Left lung (tissue), 10 donors: Measurements from ENCODE around the gene ATP7B. TPM values are rescaled to one million over a fixed set of nuclear protein-coding genes. Genes with fewer than 3 reads are reported as not detected.

ENCODE experiments used
- ATAC-seq: fragments of 200-7000 bp; cut with Tn5 transposase; one replicate; pipeline ENCODE4 v1.9.1; 2020; ENCODE audit warnings: moderate library complexity
- DNase-seq, 4 donors: peaks; one replicate each; pipeline ENCODE4 v3.0.0-alpha.2; 2013 to 2020
- H3K27ac ChIP-seq, 2 donors: fragments of 200-600 bp; sonication (generic) in 1 of 2; one replicate each; pipeline versions ENCODE4 v1.5.0 to v1.8.0; 2020 to 2021
- H3K27me3 ChIP-seq, 2 donors: fragments of 200-600 bp; sonication (generic) in 1 of 2; one replicate each; pipeline versions ENCODE4 v1.5.0 to v1.8.0; 2020 to 2021
- H3K36me3 ChIP-seq, 2 donors: fragments of 200-600 bp; sonication (generic) in 1 of 2; one replicate each; pipeline versions ENCODE4 v1.5.0 to v1.8.0; 2020 to 2021
- H3K4me1 ChIP-seq, 2 donors: fragments of 200-600 bp; one replicate each; pipeline ENCODE4 v1.8.0; 2021
- H3K4me3 ChIP-seq, 2 donors: fragments of 200-600 bp; sonication (generic) in 1 of 2; one replicate each; pipeline versions ENCODE4 v1.5.0 to v1.8.0; 2020 to 2021; ENCODE audit warnings: mild to moderate bottlenecking in 1 of 2
- H3K9me3 ChIP-seq, 2 donors: fragments of 200-600 bp; sonication (generic) in 1 of 2; one replicate each; pipeline versions ENCODE4 v1.5.0 to v1.8.0; 2020 to 2021
- CTCF ChIP-seq, 2 donors: fragments of 200-600 bp; sonication (generic) in 1 of 2; IDR thresholded peaks; one replicate each; pipeline versions ENCODE4 v1.5.0 to v1.8.0; 2021; ENCODE audit warnings: antibody characterized with exemption in 2 of 2
- intact Hi-C, 2 donors: fragments of 100-400 bp; cut with DNase I; formaldehyde crosslinking; loops; one replicate each; pipeline versions ENCODE4 v1.11.2 to v1.14.2; 2022
- polyA plus RNA-seq, 6 donors: library from polyadenylated mRNA; unstranded; fragments of 120-200 nt; gene quantifications; one replicate each; pipeline ENCODE4 v1.2.1, GENCODE V29; 2013; ENCODE audit not compliant: insufficient read length in 6 of 6
- total RNA-seq, 2 donors: library from RNA; stranded (reverse); fragmentation: NEBNext Ultra II Directional; extraction: Animal tissue kit (Norgen Biotek cat#: 25700); gene quantifications; one replicate each; pipeline ENCODE4 v1.2.1, GENCODE V29; 2021
- donor health status: DM: no; HTN: yes; CAD: no.
- donor health status: DM: no; HTN: no; CAD: no.

ATP7B gene
- total and polyA plus RNA-seq, 8 donors, result 5.9 to 20.5 (median 18.4) TPM

GRCh38 chr13:51981355-51981754, 29.9 kb downstream of the ATP7B start:
- Histone ChIP-seq H3K4me1 (no peaks in the 10 kb centered on the region), H3K36me3 (no peaks in the 10 kb centered on the region), H3K9me3 (no peaks in the 10 kb centered on the region), H3K27ac (no peak overlapping the region), H3K27me3 (no peaks in the 10 kb centered on the region), H3K4me3 (no peak overlapping the region)
- DNase-seq (no peak), ATAC-seq (no peak)
- intact Hi-C loops, result no loop called here
- TF ChIP-seq CTCF (IDR thresholded peaks at IDR 0.05), result no peak

- no peak for TF ChIP-seq CTCF (IDR thresholded peaks at IDR 0.05)
- H3K4me1 ChIP-seq, result no peaks in the 10 kb centered on the region
These were observed 30.3 kb downstream of the ATP7B start for GRCh38 chr13:51980908-51981307.

GRCh38 chr13:51978796-51979556, 32.3 kb downstream of the ATP7B start:
- intact Hi-C loops, result no loop called here
- Histone ChIP-seq H3K27me3 (no peaks in the 10 kb centered on the region), H3K9me3 (no peaks in the 10 kb centered on the region), H3K27ac (no peak overlapping the region), H3K4me1 (no peaks in the 10 kb centered on the region), H3K4me3 (no peak overlapping the region), H3K36me3 (no peaks in the 10 kb centered on the region)
- no peak for TF ChIP-seq CTCF (IDR thresholded peaks at IDR 0.05)
- DNase-seq, result peak in 1 of 4 donors; percentile 68
- ATAC-seq, result no peak

More at GRCh38 chr13:51980908-51981307, 30.3 kb downstream of the ATP7B start:
- DNase-seq (no peak), ATAC-seq (no peak)
- no peaks in the 10 kb centered on the region for H3K27me3 ChIP-seq
- H3K27ac ChIP-seq, result no peak overlapping the region
- no peaks in the 10 kb centered on the region for H3K9me3 ChIP-seq
- H3K36me3 ChIP-seq, result no peaks in the 10 kb centered on the region
- no peak overlapping the region for H3K4me3 ChIP-seq
- intact Hi-C loops, result no loop called here

- H3K4me1 ChIP-seq, result no peaks in the 10 kb centered on the region
- H3K27me3 ChIP-seq, result no peaks in the 10 kb centered on the region
- no peak overlapping the region for H3K27ac ChIP-seq
- ATAC-seq, result no peak
- no peak for DNase-seq
- H3K4me3 ChIP-seq, result no peak overlapping the region
- no peak for TF ChIP-seq CTCF (IDR thresholded peaks at IDR 0.05)
- no peaks in the 10 kb centered on the region for H3K9me3 ChIP-seq
- intact Hi-C loops, result no loop called here
- no peaks in the 10 kb centered on the region for H3K36me3 ChIP-seq
These were observed 33.6 kb downstream of the ATP7B start for GRCh38 chr13:51977625-51978024.

- ATAC-seq (no peak), DNase-seq (no peak)
- Histone ChIP-seq H3K27ac (no peak overlapping the region), H3K9me3 (no peaks in the 10 kb centered on the region), H3K36me3 (no peaks in the 10 kb centered on the region), H3K27me3 (no peaks in the 10 kb centered on the region), H3K4me3 (no peak overlapping the region), H3K4me1 (no peaks in the 10 kb centered on the region)
- intact Hi-C loops, result no loop called here
- no peak for TF ChIP-seq CTCF (IDR thresholded peaks at IDR 0.05)
These were observed 34.4 kb downstream of the ATP7B start for GRCh38 chr13:51976890-51977289.
